Activated CD4-positive, alpha-beta T cell treated with anti-CD3 and anti-CD28 coated beads, Interleukin-2, amount 10 ng/mL, durations not matched to agents 7 days and 5 days (primary cell): ENCODE measurements around the gene PRRC1. TPM values are rescaled to one million over a fixed set of nuclear protein-coding genes. Genes with fewer than 3 reads are reported as not detected.

Source experiments
- CTCF ChIA-PET: fragments of 350-600 bp; sonication (Branson Sonifier 250); formaldehyde crosslinking; loops from one replicate; lab custom pipeline; 2021; ENCODE audit warnings: antibody characterized with exemption; lab: Charles Lee
- POLR2A ChIA-PET: fragments of 350-600 bp; sonication (Branson Sonifier 250); formaldehyde crosslinking; loops from one replicate; lab custom pipeline; 2021; ENCODE audit warnings: antibody characterized with exemption; lab: Charles Lee
- DNase-seq: peaks from one replicate; pipeline ENCODE4 v3.0.0-alpha.2; 2020
- H3K27ac Mint-ChIP-seq: one replicate; pipeline ENCODE4 v1.8.0; 2021; ENCODE audit warnings: mild to moderate bottlenecking, moderate library complexity, mixed read lengths
- H3K27me3 Mint-ChIP-seq: one replicate; pipeline ENCODE4 v1.8.0; 2021; ENCODE audit warnings: mixed read lengths
- H3K36me3 Mint-ChIP-seq: one replicate; pipeline ENCODE4 v1.8.0; 2021; ENCODE audit warnings: low read depth, mixed read lengths
- H3K4me1 Mint-ChIP-seq: one replicate; pipeline ENCODE4 v1.8.0; 2021; ENCODE audit warnings: mixed read lengths
- H3K4me3 Mint-ChIP-seq: one replicate; pipeline ENCODE4 v1.8.0; 2021; ENCODE audit warnings: mild to moderate bottlenecking, moderate library complexity, mixed read lengths
- H3K9me3 Mint-ChIP-seq: one replicate; pipeline ENCODE4 v1.8.0; 2021; ENCODE audit warnings: mixed read lengths
- total RNA-seq, 2 experiments: library from RNA; stranded (reverse); gene quantifications; one replicate each; pipeline ENCODE4 v1.2.3, GENCODE V29; 2021

Gene PRRC1
- total RNA-seq, 2 experiments from 2014 or later: 39.4 to 50.8 TPM

DNA sequence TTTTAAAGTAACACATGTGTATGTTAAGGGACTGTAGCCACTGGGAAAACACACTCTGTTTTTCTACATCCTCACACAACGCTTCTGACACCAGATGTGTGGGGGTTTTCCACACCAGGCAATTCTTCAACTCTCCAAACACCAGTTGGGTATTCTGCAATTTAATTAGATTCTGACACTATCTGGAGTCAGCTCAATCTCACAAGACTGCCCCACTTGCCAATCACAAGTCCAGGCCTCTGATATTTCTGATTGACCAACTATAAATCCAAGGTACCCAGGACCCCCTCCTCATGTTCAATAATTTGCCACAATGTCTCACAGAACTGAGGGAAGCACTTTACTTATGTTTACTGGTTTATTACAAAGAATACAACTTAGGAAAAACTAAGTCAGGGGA lies 70.9 kb downstream of the PRRC1 start:
- no peak overlapping the region for H3K4me3 Mint-ChIP-seq
- H3K27me3 Mint-ChIP-seq: no peaks in the 10 kb centered on the region
- H3K36me3 Mint-ChIP-seq: no peaks in the 10 kb centered on the region
- H3K27ac Mint-ChIP-seq: no peak overlapping the region
- H3K4me1 Mint-ChIP-seq: no peaks in the 10 kb centered on the region
- POLR2A ChIA-PET: no interaction called here
- H3K9me3 Mint-ChIP-seq: no peaks in the 10 kb centered on the region
- CTCF ChIA-PET: no interaction called here
- no peak for DNase-seq

DNA sequence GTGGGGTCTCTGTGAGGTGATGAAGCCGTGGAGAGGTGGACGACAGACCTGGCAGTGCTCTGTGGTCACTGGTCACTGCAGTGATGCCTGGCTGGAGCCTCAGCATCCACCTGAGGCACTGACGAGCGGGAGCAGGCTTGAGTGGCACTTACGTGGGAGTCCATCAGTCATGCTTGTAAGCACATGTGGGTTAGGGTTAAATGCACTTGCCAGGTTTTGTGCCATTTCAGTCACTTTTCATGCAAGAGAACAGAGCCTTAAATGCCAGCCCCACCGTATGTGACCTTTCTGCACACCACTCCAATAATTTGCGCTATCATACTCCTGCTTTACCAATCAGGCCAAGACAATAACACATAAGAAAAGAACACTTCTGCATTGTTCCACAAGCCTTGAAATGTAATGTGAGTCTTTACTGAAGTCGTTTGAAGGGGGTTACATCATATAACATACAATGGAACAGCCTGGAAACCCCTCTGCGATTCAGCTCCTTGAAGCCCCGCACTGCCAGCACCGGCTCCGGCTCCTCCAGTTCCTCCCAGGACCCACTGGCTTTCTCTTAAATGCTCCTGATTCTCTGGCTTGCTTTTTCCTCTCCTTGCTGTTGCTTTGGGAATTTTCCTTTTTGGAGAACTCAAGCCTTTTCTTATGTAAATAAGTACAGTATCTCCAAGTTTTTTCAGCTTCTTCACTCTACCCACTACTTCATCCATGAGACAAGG lies 72.0 kb downstream of the PRRC1 start:
- ChIA-PET CTCF (no interaction called here), POLR2A (no interaction called here)
- no peak for DNase-seq
- H3K9me3 Mint-ChIP-seq: no peaks in the 10 kb centered on the region
- H3K27me3 Mint-ChIP-seq: no peaks in the 10 kb centered on the region
- no peak overlapping the region for H3K27ac Mint-ChIP-seq
- no peaks in the 10 kb centered on the region for H3K4me1 Mint-ChIP-seq
- no peaks in the 10 kb centered on the region for H3K36me3 Mint-ChIP-seq
- H3K4me3 Mint-ChIP-seq: no peak overlapping the region

DNA sequence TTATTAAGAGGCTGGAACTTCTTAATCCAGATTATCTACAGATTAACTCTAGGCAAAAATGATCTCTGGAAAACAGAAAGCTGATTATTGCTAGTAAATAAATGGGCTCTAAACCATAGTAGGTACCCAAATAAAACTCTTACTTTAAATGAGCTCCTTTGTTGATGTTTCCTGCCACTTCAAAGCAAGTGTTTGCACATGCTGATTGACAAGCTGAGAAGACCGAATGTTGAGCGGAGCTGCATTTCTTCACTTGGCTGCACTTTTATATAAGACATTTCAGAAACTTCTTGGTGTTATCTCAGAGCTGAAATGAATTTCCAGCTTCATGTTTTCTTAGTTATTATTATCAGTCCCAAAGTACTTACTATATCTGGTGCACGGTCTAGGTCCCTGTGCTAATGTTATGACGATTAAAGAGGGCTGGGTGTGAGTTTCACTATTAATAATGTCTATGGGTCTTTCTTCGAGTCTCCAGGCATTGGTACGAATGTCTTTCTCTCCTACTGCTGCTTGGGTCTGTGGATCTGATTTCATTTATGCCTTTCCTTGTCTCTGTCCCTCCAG lies 72.8 kb downstream of the PRRC1 start:
- H3K27ac Mint-ChIP-seq: no peak overlapping the region
- CTCF ChIA-PET: no interaction called here
- H3K27me3 Mint-ChIP-seq: no peaks in the 10 kb centered on the region
- POLR2A ChIA-PET: no interaction called here
- no peaks in the 10 kb centered on the region for H3K36me3 Mint-ChIP-seq
- no peak overlapping the region for H3K4me3 Mint-ChIP-seq
- no peaks in the 10 kb centered on the region for H3K4me1 Mint-ChIP-seq
- H3K9me3 Mint-ChIP-seq: no peaks in the 10 kb centered on the region
- no peak for DNase-seq

DNA sequence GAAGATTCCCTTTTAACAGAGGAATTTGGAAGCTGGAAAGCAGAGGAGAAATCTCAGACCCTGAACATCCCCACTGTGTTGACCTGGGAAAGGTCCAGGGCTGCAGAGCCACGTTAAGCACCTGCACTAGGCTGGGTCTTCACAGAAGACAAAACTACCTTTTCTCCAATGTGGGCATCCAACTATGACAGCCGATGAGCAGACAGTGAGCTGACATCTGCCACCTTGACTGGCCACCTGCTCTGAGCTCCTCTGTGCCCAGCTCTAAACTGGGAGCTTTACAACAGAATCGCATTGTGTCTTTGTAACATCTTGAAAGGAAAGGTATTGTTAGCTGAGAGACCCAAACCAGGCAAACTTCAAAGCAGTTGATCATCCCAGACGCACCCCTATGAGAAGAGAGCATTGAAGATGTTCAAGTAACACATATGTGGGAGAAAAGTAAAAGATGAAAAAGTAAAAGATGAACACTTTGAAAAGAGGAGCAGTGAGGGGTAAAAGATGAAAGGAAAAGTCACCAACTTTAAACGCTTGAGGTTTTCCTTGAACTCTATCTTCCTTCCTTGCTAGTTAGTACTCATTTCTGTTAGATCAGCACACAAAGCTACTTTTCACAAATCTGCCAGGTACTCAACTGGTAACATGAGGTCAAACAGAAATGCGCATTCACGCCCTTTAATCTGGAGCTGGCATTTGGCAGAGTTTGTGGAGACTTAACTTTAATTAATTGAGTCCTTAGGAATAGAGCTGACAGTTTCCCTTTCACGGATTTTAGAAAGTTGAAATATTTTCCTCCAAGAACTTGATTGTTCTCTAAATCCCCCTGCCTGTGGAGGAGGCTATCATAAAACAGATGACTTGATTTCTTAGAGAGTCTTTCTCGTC lies 78.3 kb downstream of the PRRC1 start:
- ChIA-PET POLR2A (no interaction called here), CTCF (interaction anchor here (0.9 kb wide), 1 partner anchor 24 kb away, joined by 3 read pairs; no protein-coding TSS in a partner anchor)
- Mint-ChIP-seq H3K4me1 (peaks cover 5% of the 10 kb centered on the region), H3K4me3 (no peak overlapping the region), H3K27me3 (no peaks in the 10 kb centered on the region), H3K36me3 (no peaks in the 10 kb centered on the region), H3K27ac (no peak overlapping the region), H3K9me3 (no peaks in the 10 kb centered on the region)
- no peak for DNase-seq

DNA sequence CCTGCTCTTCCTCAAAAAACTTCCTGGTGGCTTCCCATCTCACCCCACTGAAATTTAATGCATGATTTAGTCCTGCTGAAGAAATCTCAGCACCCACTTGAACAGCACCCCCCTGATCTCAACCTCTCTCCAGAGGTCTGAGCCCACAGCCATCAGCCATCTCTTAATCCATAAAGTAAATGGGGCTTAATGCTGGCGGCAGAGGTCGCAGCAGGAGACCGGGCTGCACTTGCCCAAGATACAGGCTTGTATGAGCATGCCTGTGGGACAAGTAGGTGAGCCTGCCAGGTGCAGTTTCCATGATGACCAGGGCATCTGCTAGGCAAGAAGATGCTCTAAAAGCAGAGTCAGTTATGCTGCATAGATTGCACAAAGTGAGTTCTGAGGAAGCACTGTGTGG lies 79.1 kb downstream of the PRRC1 start:
- no peaks in the 10 kb centered on the region for H3K27me3 Mint-ChIP-seq
- H3K27ac Mint-ChIP-seq: no peak overlapping the region
- no peak for DNase-seq
- no peaks in the 10 kb centered on the region for H3K9me3 Mint-ChIP-seq
- peaks cover 5% of the 10 kb centered on the region for H3K4me1 Mint-ChIP-seq
- no peak overlapping the region for H3K4me3 Mint-ChIP-seq
- ChIA-PET CTCF (no interaction called here), POLR2A (no interaction called here)
- H3K36me3 Mint-ChIP-seq: no peaks in the 10 kb centered on the region

DNA sequence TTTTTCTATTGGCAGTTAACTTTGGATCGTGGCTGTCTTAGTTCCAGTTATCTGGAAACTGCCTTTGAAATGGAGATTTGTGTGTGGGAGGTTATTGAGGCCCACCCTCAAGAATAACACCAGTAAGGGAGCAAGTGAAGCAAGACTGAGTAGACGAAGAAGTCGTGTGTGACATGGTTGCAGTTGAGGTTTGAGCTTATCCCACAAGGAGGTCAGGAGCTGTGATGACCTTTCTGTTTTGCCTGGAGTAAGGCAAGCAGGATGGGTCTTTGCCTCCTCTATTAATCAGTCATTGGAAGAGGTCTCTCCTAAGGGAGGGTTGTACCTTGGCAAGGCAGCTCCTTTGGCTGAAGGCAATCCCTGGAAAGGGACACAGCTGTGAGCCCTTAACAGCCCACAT lies 81.9 kb downstream of the PRRC1 start:
- no peak overlapping the region for H3K4me3 Mint-ChIP-seq
- POLR2A ChIA-PET: no interaction called here
- no peaks in the 10 kb centered on the region for H3K9me3 Mint-ChIP-seq
- CTCF ChIA-PET: no interaction called here
- H3K27me3 Mint-ChIP-seq: peaks cover 4% of the 10 kb centered on the region
- no peaks in the 10 kb centered on the region for H3K36me3 Mint-ChIP-seq
- H3K27ac Mint-ChIP-seq: no peak overlapping the region
- H3K4me1 Mint-ChIP-seq: peaks cover 5% of the 10 kb centered on the region
- no peak for DNase-seq

DNA sequence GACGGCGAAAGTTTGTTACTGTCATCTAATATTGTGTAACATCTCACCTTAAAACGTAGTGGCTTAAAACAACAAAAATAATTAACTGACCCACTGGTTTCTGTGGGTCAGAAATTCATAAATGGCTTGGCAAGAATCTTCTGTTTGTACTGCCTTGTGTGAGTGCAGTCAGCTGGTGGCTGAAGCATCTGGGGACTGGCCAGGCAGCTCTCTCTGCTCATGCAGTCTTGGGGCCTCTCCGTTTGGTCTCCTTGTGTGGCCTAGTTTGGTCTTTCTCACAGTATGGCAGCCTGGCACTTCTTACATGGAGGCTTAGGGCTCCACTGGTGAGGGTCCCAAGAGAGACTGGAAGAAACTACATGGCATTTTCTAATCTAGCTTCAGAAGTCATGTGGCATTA lies 82.4 kb downstream of the PRRC1 start:
- H3K27ac Mint-ChIP-seq: no peak overlapping the region
- no peak for DNase-seq
- H3K9me3 Mint-ChIP-seq: no peaks in the 10 kb centered on the region
- H3K4me3 Mint-ChIP-seq: no peak overlapping the region
- H3K4me1 Mint-ChIP-seq: peaks cover 5% of the 10 kb centered on the region
- H3K27me3 Mint-ChIP-seq: peaks cover 4% of the 10 kb centered on the region
- ChIA-PET POLR2A (no interaction called here), CTCF (no interaction called here)
- no peaks in the 10 kb centered on the region for H3K36me3 Mint-ChIP-seq

DNA sequence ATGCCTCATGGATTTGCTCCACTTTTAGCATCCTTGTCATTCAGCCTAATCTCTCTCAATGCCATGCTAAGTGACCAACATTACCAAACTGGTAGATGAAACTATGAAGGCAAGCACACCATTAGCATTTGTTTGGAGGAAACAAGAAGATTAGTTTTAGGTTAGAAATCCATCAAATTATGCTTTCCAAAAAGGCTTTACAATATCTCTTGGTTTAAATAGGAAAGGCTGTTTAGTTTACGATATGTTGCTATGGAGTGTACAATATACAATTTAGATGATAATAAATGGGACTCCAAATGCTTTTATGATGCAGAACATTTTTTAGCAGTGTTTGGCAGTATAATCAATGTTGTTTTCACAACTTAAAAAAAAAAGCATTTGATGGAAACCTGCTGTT lies 83.7 kb downstream of the PRRC1 start:
- no peak for DNase-seq
- no peaks in the 10 kb centered on the region for H3K36me3 Mint-ChIP-seq
- no peak overlapping the region for H3K27ac Mint-ChIP-seq
- no peaks in the 10 kb centered on the region for H3K4me1 Mint-ChIP-seq
- peaks cover 4% of the 10 kb centered on the region for H3K27me3 Mint-ChIP-seq
- no peak overlapping the region for H3K4me3 Mint-ChIP-seq
- CTCF ChIA-PET: no interaction called here
- no peaks in the 10 kb centered on the region for H3K9me3 Mint-ChIP-seq
- POLR2A ChIA-PET: no interaction called here

DNA sequence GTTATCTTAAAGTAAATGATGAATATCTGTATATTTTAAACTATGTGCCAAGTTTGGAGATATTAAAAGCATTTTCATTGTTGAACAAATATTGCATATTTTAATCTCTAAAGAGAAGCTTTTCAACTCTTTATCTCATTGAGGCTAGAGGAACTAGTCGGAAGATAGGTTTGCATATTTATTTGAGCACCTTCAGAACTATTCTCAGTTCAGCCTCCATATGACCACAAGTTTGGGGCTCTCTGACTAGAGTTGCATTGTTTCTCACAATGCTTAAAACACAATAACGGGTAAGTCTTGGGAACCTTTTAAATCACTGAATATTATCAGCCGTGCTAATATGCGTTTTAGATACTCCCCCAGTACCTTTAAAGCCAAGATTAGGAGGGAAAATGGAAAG lies 84.2 kb downstream of the PRRC1 start:
- no peaks in the 10 kb centered on the region for H3K9me3 Mint-ChIP-seq
- POLR2A ChIA-PET: no interaction called here
- no peaks in the 10 kb centered on the region for H3K4me1 Mint-ChIP-seq
- H3K4me3 Mint-ChIP-seq: no peak overlapping the region
- no peak overlapping the region for H3K27ac Mint-ChIP-seq
- CTCF ChIA-PET: no interaction called here
- peaks cover 4% of the 10 kb centered on the region for H3K27me3 Mint-ChIP-seq
- H3K36me3 Mint-ChIP-seq: no peaks in the 10 kb centered on the region
- no peak for DNase-seq

DNA sequence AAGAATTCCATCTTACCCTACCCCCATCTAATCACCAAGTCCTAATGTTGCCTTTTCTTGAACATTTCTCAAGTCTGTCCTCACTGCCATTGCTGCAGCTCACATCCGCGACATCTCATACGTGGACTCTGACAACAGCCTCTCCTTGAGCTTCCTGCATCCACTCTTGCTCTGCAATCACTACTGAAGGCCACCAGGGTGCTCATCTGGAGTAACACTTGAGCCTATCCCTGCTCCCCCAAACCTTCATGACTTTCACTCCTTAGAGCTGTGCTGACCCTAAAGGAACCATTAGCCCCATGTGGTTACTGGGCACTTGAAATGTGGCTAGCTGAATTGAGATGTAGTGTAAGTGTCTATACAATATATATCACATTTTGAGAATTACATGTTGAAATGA lies 85.0 kb downstream of the PRRC1 start:
- ChIA-PET CTCF (no interaction called here), POLR2A (no interaction called here)
- H3K4me3 Mint-ChIP-seq: no peak overlapping the region
- no peak for DNase-seq
- H3K36me3 Mint-ChIP-seq: no peaks in the 10 kb centered on the region
- H3K9me3 Mint-ChIP-seq: no peaks in the 10 kb centered on the region
- no peaks in the 10 kb centered on the region for H3K4me1 Mint-ChIP-seq
- no peak overlapping the region for H3K27ac Mint-ChIP-seq
- peaks cover 4% of the 10 kb centered on the region for H3K27me3 Mint-ChIP-seq

DNA sequence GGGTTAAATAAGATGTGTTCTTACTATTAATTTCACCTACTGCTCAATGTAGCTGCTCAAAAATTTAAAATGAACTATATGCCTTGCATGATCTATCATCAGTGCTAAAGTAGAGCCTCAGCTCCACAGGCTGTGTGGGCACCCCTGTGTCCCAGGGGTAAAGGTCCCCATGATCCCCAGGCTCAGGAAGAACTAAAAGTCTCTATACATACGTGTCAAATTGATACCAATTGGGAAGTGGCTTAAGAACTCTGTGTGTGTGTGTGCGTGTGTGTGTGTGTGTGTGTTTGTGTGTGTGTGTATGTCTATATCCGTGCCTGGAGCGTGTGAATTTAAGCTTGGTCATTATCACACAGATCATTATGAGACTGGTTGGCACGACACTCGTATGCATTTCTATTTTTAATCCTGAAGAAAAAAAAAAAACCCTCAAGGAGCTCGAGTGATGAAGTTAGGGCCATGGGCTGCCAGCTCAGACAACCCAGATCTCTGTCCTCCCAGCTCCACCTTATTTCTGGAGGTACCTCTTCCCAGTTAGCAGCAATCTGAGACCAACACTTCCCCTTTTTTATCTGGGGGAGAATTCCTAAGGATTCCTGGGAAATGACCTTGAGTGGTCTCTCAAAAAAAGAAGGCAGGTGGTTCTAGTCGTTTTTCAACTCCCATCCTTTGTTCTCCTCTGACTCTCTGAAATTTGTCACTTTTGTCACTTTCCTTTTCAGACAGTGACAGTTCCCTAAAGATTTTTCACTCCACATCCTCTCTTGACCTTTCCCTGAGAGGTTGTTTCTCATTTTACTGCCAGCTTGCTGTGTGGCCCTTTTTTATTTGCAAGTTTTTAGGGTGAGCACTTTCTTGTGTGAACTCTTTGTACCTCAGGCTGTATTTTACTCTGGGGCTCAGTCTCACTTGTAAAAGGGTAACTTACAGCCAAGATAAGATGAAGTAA lies 85.7 kb downstream of the PRRC1 start:
- DNase-seq: no peak
- H3K9me3 Mint-ChIP-seq: no peaks in the 10 kb centered on the region
- POLR2A ChIA-PET: no interaction called here
- H3K4me1 Mint-ChIP-seq: no peaks in the 10 kb centered on the region
- no peak overlapping the region for H3K27ac Mint-ChIP-seq
- H3K36me3 Mint-ChIP-seq: no peaks in the 10 kb centered on the region
- H3K4me3 Mint-ChIP-seq: no peak overlapping the region
- CTCF ChIA-PET: interaction anchor here (0.6 kb wide), 1 partner anchor 406 kb away, joined by 3 read pairs; no protein-coding TSS in a partner anchor
- peaks cover 4% of the 10 kb centered on the region for H3K27me3 Mint-ChIP-seq
